GM21381 (cell line): ENCODE measurements around the gene KDM4B.

ENCODE experiments used
- ATAC-seq: cut with Tn5 transposase; IDR thresholded peaks from one replicate; pipeline ENCODE4 v1.9.1; 2021; ENCODE audit warnings: mild to moderate bottlenecking, moderate library complexity; ENCODE audit not compliant: unreplicated experiment

KDM4B gene

GRCh38 chr19:5132206-5132560 lies 163.3 kb downstream of the KDM4B start:
- ATAC-seq: no peak

- ATAC-seq: no peak
These were observed 164.1 kb downstream of the KDM4B start for GRCh38 chr19:5132698-5133651.

- no peak for ATAC-seq
These were observed 165.2 kb downstream of the KDM4B start for GRCh38 chr19:5133986-5134595.

- ATAC-seq: no peak
These were observed 165.8 kb downstream of the KDM4B start for GRCh38 chr19:5134691-5135090.

GRCh38 chr19:5136073-5136855 lies 167.4 kb downstream of the KDM4B start:
- ATAC-seq: no peak

GRCh38 chr19:5137114-5137513 lies 168.2 kb downstream of the KDM4B start:
- ATAC-seq: no peak

- ATAC-seq: no peak
These were observed 168.7 kb downstream of the KDM4B start for GRCh38 chr19:5137571-5138124.

GRCh38 chr19:5138606-5139582 lies 170.0 kb downstream of the KDM4B start:
- ATAC-seq: peak; percentile 77

- ATAC-seq: no peak
These were observed 170.8 kb downstream of the KDM4B start for GRCh38 chr19:5139583-5140325.

GRCh38 chr19:5141129-5141849 lies 172.4 kb downstream of the KDM4B start:
- no peak for ATAC-seq

- no peak for ATAC-seq
These were observed 173.2 kb downstream of the KDM4B start for GRCh38 chr19:5141850-5142724.

- no peak for ATAC-seq
These were observed 173.8 kb downstream of the KDM4B start for GRCh38 chr19:5142725-5143097.

- ATAC-seq: no peak
These were observed 174.8 kb downstream of the KDM4B start for GRCh38 chr19:5143471-5144411.

GRCh38 chr19:5144545-5145179 lies 175.7 kb downstream of the KDM4B start:
- no peak for ATAC-seq

- ATAC-seq: no peak
These were observed 176.9 kb downstream of the KDM4B start for GRCh38 chr19:5145521-5146511.
